ENCODE data around the gene NACA.

Gene NACA

DNA sequence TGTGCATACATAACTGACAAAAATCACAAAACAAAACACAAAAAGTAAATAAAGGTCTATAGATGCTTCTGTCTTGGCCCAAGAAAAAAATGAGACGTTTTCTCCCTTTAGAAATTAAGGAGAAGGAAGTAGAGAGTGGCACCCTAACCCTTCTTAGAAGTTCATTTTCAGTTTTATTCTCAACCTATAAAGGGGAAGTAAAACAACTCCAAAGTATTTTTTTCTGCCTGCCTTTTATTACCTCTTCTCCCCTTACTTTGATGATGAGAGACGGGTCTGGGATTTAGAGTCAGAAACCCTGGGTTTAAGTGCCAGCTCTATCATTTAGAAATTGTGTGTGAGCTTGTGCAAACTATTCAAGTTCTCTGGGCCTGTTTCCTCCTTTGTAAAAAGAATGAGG lies 24.3 kb upstream of the NACA start:
- no peak for TF ChIP-seq FOXP2 (optimal IDR thresholded peaks at IDR 0.05; ENCODE audit: borderline replicate concordance, extremely low read depth, extremely low read length, insufficient read depth)

DNA sequence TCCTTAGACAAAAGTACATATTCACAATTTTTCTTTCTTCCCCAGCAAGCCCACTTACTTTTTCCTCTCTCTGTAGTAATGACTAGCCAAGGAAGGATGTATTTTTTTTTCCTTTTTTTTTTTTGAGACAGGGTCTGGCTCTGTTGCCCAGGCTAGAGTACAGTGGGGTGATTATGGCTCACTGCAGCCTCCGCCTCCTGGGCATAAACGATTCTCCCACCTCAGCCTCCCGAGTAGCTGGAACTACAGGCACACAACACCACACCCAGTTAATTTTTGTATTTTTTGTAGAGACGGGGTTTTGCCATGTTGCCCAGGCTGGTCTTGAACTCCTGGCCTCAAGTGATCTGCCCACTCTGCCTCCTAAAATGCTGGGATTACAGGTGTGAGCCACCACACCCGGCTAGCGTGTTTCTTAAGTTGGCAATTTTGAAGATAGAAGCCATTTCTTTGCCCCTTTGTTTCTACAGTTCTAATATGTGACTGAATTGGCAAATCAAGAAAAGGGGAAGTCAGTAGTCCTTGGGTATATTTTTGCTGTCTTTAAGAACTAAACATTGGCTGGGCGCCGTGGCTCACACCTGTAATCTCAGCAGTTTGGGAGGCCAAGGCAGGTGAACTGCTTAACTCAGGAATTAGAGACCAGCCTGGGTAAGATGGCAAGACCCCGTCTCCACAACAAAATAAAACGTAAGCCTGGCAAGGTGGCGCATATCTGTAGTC lies 3.2 kb upstream of the NACA start:
- no peak for TF ChIP-seq SIN3A (IDR thresholded peaks at IDR 0.05; ENCODE audit: borderline replicate concordance, insufficient read depth, low read length)
- no peak for TF ChIP-seq FOXP2 (optimal IDR thresholded peaks at IDR 0.05; ENCODE audit: borderline replicate concordance, extremely low read depth, extremely low read length, insufficient read depth)
- TF ChIP-seq, protein P1, sequence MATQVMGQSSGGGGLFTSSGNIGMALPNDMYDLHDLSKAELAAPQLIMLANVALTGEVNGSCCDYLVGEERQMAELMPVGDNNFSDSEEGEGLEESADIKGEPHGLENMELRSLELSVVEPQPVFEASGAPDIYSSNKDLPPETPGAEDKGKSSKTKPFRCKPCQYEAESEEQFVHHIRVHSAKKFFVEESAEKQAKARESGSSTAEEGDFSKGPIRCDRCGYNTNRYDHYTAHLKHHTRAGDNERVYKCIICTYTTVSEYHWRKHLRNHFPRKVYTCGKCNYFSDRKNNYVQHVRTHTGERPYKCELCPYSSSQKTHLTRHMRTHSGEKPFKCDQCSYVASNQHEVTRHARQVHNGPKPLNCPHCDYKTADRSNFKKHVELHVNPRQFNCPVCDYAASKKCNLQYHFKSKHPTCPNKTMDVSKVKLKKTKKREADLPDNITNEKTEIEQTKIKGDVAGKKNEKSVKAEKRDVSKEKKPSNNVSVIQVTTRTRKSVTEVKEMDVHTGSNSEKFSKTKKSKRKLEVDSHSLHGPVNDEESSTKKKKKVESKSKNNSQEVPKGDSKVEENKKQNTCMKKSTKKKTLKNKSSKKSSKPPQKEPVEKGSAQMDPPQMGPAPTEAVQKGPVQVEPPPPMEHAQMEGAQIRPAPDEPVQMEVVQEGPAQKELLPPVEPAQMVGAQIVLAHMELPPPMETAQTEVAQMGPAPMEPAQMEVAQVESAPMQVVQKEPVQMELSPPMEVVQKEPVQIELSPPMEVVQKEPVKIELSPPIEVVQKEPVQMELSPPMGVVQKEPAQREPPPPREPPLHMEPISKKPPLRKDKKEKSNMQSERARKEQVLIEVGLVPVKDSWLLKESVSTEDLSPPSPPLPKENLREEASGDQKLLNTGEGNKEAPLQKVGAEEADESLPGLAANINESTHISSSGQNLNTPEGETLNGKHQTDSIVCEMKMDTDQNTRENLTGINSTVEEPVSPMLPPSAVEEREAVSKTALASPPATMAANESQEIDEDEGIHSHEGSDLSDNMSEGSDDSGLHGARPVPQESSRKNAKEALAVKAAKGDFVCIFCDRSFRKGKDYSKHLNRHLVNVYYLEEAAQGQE (IDR thresholded peaks at IDR 0.05; ENCODE audit: insufficient read depth in 1 of 2, low read depth in 2 of 2, low read length in 2 of 2), result no peak
- no peak for TF ChIP-seq TAF1 (IDR thresholded peaks at IDR 0.05; ENCODE audit: borderline replicate concordance, insufficient read depth, low read length)
- no peak for TF ChIP-seq POLR2AphosphoS5 (IDR thresholded peaks at IDR 0.05; ENCODE audit: low read depth, low read length)

DNA sequence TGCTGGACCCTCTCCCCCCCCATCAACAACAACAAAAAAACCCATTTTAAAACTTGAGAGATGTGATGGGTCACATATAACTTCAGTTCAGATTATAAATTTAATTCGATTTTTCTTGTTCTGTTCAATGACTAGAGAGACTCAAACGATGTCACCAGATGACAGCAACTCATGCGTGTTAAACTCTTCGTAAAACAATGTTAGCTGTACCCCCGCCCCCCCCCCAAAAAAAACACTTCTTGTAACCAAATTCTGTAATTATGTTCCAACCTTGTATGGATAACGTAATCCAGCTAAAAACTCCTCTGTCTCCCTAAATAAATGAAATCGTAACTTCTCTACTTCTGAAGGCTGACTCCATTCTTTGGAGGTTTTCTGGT lies 614 bp upstream of the NACA start:
- TF ChIP-seq, protein P1 (IDR thresholded peaks at IDR 0.05; ENCODE audit: insufficient read depth in 1 of 2, low read depth in 2 of 2, low read length in 2 of 2), result no peak
- TF ChIP-seq POLR2AphosphoS5 (IDR thresholded peaks at IDR 0.05; ENCODE audit: low read depth, low read length) (no peak), TAF1 (IDR thresholded peaks at IDR 0.05; ENCODE audit: borderline replicate concordance, insufficient read depth, low read length) (no peak), FOXP2 (optimal IDR thresholded peaks at IDR 0.05; ENCODE audit: borderline replicate concordance, extremely low read depth, extremely low read length, insufficient read depth) (no peak), SIN3A (IDR thresholded peaks at IDR 0.05; ENCODE audit: borderline replicate concordance, insufficient read depth, low read length) (no peak)

DNA sequence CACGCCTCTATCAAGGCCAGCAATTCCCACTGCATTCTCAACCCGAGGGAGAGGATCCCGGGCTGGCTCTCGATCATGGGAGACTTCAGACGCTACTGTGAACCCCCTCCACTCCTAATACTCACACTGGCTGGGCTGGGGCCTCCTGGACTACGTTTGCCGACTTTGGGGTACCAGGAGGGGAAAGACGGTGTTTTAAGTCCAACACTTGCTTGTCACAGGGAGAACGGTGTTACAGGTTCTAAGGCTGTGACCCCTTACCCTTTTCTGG lies 463 bp downstream of the NACA start:
- TF ChIP-seq POLR2AphosphoS5 (IDR thresholded peaks at IDR 0.05; ENCODE audit: low read depth, low read length) (no peak), TAF1 (IDR thresholded peaks at IDR 0.05; ENCODE audit: borderline replicate concordance, insufficient read depth, low read length) (no peak), FOXP2 (optimal IDR thresholded peaks at IDR 0.05; ENCODE audit: borderline replicate concordance, extremely low read depth, extremely low read length, insufficient read depth) (no peak), SIN3A (IDR thresholded peaks at IDR 0.05; ENCODE audit: borderline replicate concordance, insufficient read depth, low read length) (no peak)
- TF ChIP-seq, protein P1 (IDR thresholded peaks at IDR 0.05; ENCODE audit: insufficient read depth in 1 of 2, low read depth in 2 of 2, low read length in 2 of 2), result no peak

DNA sequence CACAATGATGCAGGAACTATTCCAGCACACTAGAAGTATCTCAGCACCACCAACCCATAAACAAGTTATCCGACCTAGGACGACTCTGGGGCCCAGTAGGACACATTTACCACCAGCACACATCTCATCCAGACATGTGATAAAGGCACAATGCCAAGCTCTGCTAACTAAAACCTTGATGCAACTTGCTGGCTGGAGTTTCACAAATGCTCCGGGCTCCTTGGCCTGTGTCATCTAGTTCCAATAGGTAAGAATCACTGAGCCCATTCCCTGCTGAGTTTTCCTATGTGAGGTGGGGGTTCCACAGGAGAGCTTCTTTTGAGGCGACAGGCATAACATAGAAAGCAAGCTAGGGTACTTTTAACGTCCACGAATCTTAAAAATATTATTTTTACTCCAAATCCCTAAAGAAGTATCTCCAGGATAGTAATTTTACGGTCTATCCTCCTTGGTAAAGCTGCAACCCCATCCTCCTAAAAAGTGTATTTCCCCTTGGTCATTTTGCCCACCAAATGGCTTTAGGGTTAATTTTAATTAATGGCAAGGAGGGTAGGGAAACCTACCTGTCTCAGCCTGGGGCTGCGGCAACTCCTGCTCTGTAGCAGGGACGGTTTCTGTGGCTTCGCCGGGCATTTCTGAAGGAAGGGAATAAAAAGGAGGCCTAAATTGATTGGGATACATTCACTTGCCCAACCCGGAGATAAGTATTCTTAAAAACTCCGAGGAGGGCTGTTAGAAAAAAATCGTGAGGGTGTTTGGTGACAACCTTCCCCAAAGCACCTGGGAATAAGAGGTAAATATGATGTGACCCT lies 1.0 kb downstream of the NACA start:
- no peak for TF ChIP-seq POLR2AphosphoS5 (IDR thresholded peaks at IDR 0.05; ENCODE audit: low read depth, low read length)
- TF ChIP-seq SIN3A (IDR thresholded peaks at IDR 0.05; ENCODE audit: borderline replicate concordance, insufficient read depth, low read length), result no peak
- no peak for TF ChIP-seq FOXP2 (optimal IDR thresholded peaks at IDR 0.05; ENCODE audit: borderline replicate concordance, extremely low read depth, extremely low read length, insufficient read depth)
- no peak for TF ChIP-seq TAF1 (IDR thresholded peaks at IDR 0.05; ENCODE audit: borderline replicate concordance, insufficient read depth, low read length)
- TF ChIP-seq, protein P1 (IDR thresholded peaks at IDR 0.05; ENCODE audit: insufficient read depth in 1 of 2, low read depth in 2 of 2, low read length in 2 of 2), result no peak
